NT2/D1 (cell line): ENCODE measurements around the gene GPR158.

ENCODE experiments used
- SUZ12 ChIP-seq: IDR thresholded peaks from 2 replicates; pipeline ENCODE4 v1.6.1; 2011; ENCODE audit not compliant: insufficient read length, insufficient read depth; ENCODE audit errors: extremely low read depth
- YY1 ChIP-seq: IDR thresholded peaks from 2 replicates; pipeline ENCODE4 v1.6.1; 2011; ENCODE audit not compliant: insufficient read length, insufficient read depth
- ZNF274 ChIP-seq: IDR thresholded peaks from 2 replicates; pipeline ENCODE4 v1.6.1; 2011; ENCODE audit warnings: mild to moderate bottlenecking, low read depth, low read length

GRCh38 chr10:25492040-25492439, 317.2 kb downstream of the GPR158 start:
- TF ChIP-seq ZNF274 (no peak), SUZ12 (no peak), YY1 (no peak)
